BE2C (cell line): ENCODE measurements around the gene PEMT.

Experiments
- DNase-seq: peaks from one replicate; pipeline ENCODE4 v3.0.0-alpha.2; 2020
- H3K27me3 ChIP-seq: fragments of 250-450 bp; sonication (Bioruptor Pico); 2 replicates; pipeline ENCODE4 v1.5.1; 2020; ENCODE audit warnings: mild to moderate bottlenecking
- H3K36me3 ChIP-seq: fragments of 250-450 bp; sonication (Bioruptor Pico); 2 replicates; pipeline ENCODE4 v1.5.1; 2020; ENCODE audit warnings: mild to moderate bottlenecking
- H3K4me1 ChIP-seq: fragments of 250-450 bp; sonication (Bioruptor Pico); 2 replicates; pipeline ENCODE4 v1.5.1; 2020
- H3K4me3 ChIP-seq: 2 replicates; pipeline ENCODE4 v1.5.1; 2011; ENCODE audit warnings: low read depth, low read length
- H3K9me3 ChIP-seq: fragments of 250-450 bp; sonication (Bioruptor Pico); 2 replicates; pipeline ENCODE4 v1.5.1; 2020
- TF ChIP-seq, protein P1 (sequence below): IDR thresholded peaks from 2 replicates; pipeline ENCODE4 v1.5.1; 2012; ENCODE audit warnings: mild to moderate bottlenecking, low read depth, low read length

The PEMT gene

DNA sequence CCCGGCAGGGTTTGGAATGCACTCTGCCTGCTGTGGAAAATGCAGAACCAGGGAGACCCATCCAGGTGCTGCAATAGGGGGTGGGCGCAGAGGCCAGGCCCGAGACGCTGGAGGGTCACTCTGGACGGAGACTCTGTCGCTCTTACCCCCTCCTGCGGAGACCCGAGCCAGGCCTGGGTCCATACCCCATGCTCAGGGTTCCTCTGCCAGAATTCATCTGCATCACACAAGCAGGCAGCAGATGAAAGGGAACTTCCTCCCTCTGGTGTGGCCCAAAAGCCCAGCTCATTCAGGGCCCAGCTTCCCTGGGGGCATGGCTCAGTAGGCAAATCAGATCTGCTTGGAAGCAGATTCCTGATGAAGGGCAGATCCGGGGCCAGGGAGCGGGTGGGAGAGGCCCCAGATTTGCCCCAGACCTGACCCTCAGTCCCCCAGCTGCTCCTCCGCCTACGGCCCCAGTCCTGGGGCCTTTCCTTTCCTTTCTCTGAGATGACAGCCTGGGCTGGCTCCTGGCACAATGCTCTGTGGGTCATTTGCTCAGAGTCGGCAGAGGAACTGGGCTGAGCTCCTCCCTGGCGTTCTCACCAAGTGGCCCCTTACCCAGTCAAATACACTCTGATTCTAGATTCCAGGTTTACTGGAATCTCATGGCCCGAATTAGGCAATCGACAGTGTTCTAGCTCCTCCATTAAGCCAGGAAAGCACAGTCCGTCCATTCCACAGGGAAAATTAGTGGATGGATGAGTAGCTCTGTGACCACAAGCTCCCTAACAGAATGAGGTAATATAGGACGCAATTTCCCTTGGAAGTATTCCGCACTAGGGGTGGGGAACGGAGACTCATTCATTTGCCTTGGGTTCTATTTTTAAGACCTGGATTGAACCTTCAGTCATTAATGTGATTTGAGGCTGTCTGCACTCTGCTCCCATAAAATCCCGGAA, 76.2 kb downstream of the PEMT start:
- peak; percentile 41 for DNase-seq
- TF ChIP-seq, protein P1, sequence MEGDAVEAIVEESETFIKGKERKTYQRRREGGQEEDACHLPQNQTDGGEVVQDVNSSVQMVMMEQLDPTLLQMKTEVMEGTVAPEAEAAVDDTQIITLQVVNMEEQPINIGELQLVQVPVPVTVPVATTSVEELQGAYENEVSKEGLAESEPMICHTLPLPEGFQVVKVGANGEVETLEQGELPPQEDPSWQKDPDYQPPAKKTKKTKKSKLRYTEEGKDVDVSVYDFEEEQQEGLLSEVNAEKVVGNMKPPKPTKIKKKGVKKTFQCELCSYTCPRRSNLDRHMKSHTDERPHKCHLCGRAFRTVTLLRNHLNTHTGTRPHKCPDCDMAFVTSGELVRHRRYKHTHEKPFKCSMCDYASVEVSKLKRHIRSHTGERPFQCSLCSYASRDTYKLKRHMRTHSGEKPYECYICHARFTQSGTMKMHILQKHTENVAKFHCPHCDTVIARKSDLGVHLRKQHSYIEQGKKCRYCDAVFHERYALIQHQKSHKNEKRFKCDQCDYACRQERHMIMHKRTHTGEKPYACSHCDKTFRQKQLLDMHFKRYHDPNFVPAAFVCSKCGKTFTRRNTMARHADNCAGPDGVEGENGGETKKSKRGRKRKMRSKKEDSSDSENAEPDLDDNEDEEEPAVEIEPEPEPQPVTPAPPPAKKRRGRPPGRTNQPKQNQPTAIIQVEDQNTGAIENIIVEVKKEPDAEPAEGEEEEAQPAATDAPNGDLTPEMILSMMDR: no peak
- Histone ChIP-seq H3K4me1 (no peaks in the 10 kb centered on the region; the same call in 1 of the 2 replicates), H3K9me3 (no peaks in the 10 kb centered on the region), H3K27me3 (no peaks in the 10 kb centered on the region), H3K4me3 (no peak overlapping the region), H3K36me3 (no peaks in the 10 kb centered on the region)

DNA sequence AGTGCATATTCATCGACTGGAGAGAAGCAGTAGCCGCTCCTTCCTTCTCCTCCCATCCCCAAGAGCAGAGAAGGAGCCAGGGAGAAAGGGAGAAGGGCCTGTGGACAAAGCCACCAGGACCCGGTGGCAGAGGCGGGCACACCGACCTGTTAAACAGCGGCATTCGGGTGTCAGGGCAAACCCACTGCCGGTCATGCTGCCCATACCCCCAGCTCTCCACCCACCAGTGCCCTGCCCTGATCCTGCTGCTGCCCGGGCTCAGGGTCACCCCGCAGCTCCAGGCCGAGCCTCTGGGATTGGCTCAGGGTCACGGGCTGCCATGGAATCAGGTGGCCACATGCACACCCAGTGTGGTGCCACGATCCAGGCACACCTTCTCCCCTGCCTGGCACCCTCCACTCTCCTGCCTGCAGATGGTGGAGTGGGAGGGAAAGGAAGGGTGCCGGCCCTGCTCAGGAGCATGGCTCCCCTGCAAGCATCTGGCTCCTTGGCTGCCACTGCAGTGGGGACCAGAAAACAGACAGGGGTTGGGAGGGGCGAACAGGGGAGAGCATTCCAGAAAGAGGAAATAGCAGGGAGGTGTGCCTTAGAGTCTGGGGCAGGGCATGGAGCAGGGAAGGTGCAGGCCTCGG, 77.0 kb downstream of the PEMT start:
- TF ChIP-seq, protein P1: no peak
- H3K4me1 ChIP-seq: no peaks in the 10 kb centered on the region; the same call in 1 of the 2 replicates
- no peak overlapping the region for H3K4me3 ChIP-seq
- no peak for DNase-seq
- no peaks in the 10 kb centered on the region for H3K9me3 ChIP-seq
- no peaks in the 10 kb centered on the region for H3K27me3 ChIP-seq
- no peaks in the 10 kb centered on the region for H3K36me3 ChIP-seq

DNA sequence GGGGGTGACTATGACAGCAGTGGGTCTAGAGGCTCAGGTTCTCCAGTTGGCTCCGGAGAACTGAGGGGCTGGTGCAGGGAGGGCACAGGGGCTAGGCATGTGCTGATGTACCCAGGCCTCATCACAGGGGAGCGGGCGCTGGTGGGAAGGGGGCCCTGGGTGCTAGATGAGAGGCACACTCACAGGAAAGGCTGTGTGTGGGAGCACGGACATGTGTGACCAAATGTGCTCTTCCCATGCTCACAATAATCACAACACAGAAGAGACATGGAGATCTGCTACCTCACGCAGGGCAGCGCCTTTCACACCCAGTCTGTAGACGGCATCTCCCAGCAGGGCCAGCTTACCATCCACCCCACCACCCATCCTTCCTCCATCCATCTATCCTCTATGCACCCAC, 77.9 kb downstream of the PEMT start:
- Histone ChIP-seq H3K9me3 (no peaks in the 10 kb centered on the region), H3K27me3 (no peaks in the 10 kb centered on the region), H3K36me3 (no peaks in the 10 kb centered on the region), H3K4me3 (no peak overlapping the region), H3K4me1 (no peaks in the 10 kb centered on the region; the same call in 1 of the 2 replicates)
- no peak for DNase-seq
- TF ChIP-seq, protein P1: no peak

DNA sequence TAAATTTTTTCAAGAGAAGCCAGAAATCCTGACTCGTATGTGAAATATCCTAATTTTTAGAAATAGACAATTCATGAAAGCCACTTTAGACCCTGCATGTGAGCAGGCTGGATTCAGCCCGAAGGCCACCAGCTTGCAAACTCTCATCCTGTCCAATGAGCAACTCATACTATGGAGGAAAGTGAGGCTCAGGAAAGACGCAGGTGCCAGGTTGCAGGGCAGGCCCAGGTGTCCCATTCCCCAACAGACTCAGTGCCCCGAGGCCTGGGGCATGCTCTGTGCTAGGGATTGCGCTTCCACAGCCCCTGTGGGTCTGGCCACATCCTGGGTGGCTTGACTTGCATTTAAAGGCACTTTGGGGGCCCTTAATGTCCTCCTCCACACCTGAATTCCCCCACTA, 78.6 kb downstream of the PEMT start:
- DNase-seq: no peak
- no peaks in the 10 kb centered on the region for H3K36me3 ChIP-seq
- no peak overlapping the region for H3K4me3 ChIP-seq
- TF ChIP-seq, protein P1: no peak
- no peaks in the 10 kb centered on the region; the same call in 1 of the 2 replicates for H3K4me1 ChIP-seq
- no peaks in the 10 kb centered on the region for H3K27me3 ChIP-seq
- no peaks in the 10 kb centered on the region for H3K9me3 ChIP-seq

DNA sequence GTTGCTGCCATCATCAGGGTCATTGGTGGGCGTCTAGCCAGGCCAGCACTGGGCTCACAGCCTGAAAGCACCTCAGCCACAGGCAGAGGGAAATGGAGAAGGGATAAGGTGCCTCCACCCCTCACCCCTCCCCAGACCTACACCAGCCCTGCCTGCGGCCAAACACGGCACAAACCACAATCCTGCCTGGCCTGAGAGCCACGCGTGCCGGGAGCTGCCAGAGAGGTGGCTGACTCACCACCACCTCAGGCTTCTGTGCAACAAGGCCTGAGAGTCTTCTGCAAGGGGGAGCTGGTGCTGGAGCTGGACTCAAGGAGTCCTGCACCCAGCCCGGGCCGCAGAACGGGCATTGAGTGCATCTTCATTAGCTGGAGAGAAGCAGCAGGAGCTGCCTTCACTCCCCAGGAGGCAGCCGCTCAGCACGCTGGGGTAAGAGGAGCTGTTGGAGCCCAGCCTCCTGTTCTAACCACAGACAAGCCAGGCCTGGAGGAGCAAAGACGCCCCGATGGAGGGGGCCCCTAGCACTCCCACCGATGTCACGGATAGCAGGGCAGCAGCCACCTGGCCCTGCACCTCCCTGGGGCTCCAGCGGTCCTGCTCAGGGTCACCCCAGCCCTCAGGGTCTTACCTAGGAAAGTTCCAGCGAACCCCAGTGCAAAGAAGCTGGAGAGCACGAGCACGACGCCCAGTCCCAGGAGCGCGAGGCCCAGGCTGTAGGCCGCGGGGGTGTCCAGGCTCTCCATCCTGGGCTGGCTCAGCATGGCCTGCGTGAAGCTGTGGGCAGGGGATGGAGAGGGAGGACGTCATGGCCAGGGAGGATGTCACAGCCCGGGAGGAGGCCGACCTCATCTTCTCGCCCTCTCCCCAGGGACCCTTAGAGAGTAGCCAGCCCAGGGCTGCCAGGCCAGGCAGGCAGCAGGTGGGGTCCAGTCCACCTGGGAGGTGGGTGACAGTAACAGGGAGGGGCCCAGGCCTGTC, 79.3 kb downstream of the PEMT start:
- Histone ChIP-seq H3K9me3 (no peaks in the 10 kb centered on the region), H3K36me3 (no peaks in the 10 kb centered on the region), H3K27me3 (no peaks in the 10 kb centered on the region), H3K4me3 (no peak overlapping the region), H3K4me1 (no peaks in the 10 kb centered on the region; the same call in 1 of the 2 replicates)
- TF ChIP-seq, protein P1: no peak
- no peak for DNase-seq
